Parietal lobe (tissue), 1 donor: ENCODE data around the gene ARL6IP1. TPM values are rescaled to one million over a fixed set of nuclear protein-coding genes. Genes with fewer than 3 reads are reported as not detected.

Experiments
- total RNA-seq: library from RNA; depleted of rRNA; stranded (reverse); fragments of >200 nt; gene quantifications from one replicate; pipeline ENCODE4 v1.2.3, GENCODE V29; 2014

The ARL6IP1 gene
- 375 TPM for total RNA-seq

DNA sequence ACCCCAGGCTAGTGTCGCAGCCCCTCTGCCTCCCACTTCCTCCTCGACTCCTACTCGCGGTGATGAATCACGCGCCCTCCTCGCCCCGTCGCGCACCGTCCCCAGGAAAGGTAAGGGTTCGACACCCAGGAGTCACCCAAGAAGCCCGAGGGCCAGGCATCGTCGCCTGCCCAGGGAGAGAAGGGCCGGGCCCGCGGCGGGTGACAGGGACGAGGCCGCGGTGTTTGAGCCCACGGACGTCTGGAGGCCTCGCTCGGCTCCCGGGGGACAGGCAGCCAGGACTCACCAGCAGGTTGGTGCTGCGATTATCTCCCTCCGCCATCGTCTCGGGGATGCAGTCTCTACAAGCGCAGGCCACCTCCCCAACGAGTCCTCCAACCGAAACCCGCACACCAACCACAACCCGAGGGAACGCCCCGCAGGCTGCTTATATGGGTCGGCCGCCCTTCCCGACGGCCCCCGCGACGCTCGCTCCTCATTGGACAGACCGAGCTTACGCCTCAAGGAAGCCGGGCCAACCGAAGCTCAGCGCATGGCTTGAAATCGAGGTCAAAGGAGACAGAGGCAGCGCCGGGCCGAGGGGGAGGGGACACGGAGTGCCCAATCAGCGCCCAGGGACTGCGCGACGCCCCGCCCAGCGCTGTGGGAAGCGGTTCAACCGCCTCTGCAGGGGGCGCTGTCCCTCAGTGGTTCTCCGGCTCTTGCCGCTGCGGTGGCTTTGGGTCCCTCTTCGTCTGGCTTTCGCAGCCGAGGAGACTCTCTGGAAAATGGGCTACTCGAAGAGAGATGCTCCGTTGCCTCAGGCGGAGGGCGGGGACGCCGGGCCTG, at the start of gene ARL6IP1:
Gene ARL6IP1, minus strand, starts transcription at position 405 of the 828 bp plus-strand sequence. Its CDS starts 83 bp downstream, at position 322.

GRCh38 chr16:18789850-18790706, 11.3 kb downstream of the ARL6IP1 start, which contains the start of gene RPS15A:
Gene RPS15A (minus strand): TSS chr16:18790334. CDS start chr16:18789113, 1,221 bp downstream.

Other genes with a start within 250 kb of the ARL6IP1 start
- 78.6 TPM for gene NOMO2, start 239.5 kb downstream of the ARL6IP1 start, total RNA-seq
- 938 TPM for gene RPS15A, start 11.2 kb downstream of the ARL6IP1 start, total RNA-seq
- 282 TPM for gene SMG1, start 124.9 kb upstream of the ARL6IP1 start, total RNA-seq
- gene TMC7, start 182.4 kb upstream of the ARL6IP1 start, total RNA-seq, result 3.4 TPM